Raji (cell line): ENCODE data around the gene JPH4.

Experiments used
- POLR2A ChIP-seq: IDR thresholded peaks from 2 replicates; pipeline ENCODE4 v1.6.1; 2011; ENCODE audit warnings: low read depth, low read length, control low read depth; ENCODE audit not compliant: insufficient read depth

The JPH4 gene

GRCh38 chr14:23569443-23570151 is 9.0 kb downstream of the JPH4 start:
- no peak for TF ChIP-seq POLR2A

GRCh38 chr14:23568600-23569331 is 9.8 kb downstream of the JPH4 start:
- 0 out of 2 replicates have a peak, but pooled peaks have one; percentile 6 for TF ChIP-seq POLR2A

- no peak for TF ChIP-seq POLR2A
These were observed 10.5 kb downstream of the JPH4 start for GRCh38 chr14:23568021-23568599.

GRCh38 chr14:23567186-23568020 is 11.2 kb downstream of the JPH4 start, which contains the start of gene AP1G2:
Gene AP1G2 (minus strand): TSS chr14:23567791. CDS start chr14:23567314, 477 bp downstream.
- peak; percentile 90 for TF ChIP-seq POLR2A

GRCh38 chr14:23566778-23567185 is 11.8 kb downstream of the JPH4 start:
- TF ChIP-seq POLR2A: no peak

- no peak for TF ChIP-seq POLR2A
These were observed 12.3 kb downstream of the JPH4 start for GRCh38 chr14:23566112-23566777.

- TF ChIP-seq POLR2A: 0 out of 2 replicates have a peak, but pooled peaks have one; percentile 9
These were observed 13.0 kb downstream of the JPH4 start for GRCh38 chr14:23565626-23566025.

- no peak for TF ChIP-seq POLR2A
These were observed 13.7 kb downstream of the JPH4 start for GRCh38 chr14:23564876-23565275.

GRCh38 chr14:23564181-23564812 is 14.3 kb downstream of the JPH4 start:
- 0 out of 2 replicates have a peak, but pooled peaks have one; percentile 8 for TF ChIP-seq POLR2A

GRCh38 chr14:23563473-23564180 is 15.0 kb downstream of the JPH4 start:
- peak; percentile 4; the same call in 1 of the 2 replicates for TF ChIP-seq POLR2A

- TF ChIP-seq POLR2A: 0 out of 2 replicates have a peak, but pooled peaks have one; percentile 18
These were observed 15.6 kb downstream of the JPH4 start for GRCh38 chr14:23562822-23563472.

- no peak for TF ChIP-seq POLR2A
These were observed 16.4 kb downstream of the JPH4 start for GRCh38 chr14:23561873-23562821.
